Activated CD4-positive, alpha-beta T cell treated with anti-CD3 and anti-CD28 coated beads, Interleukin-2, amount 10 ng/mL, durations not matched to agents 24 days and 14 days (primary cell): ENCODE data around the gene RPRD1B. TPM values are rescaled to one million over a fixed set of nuclear protein-coding genes. Genes with fewer than 3 reads are reported as not detected.

Experiments used
- DNase-seq: peaks from one replicate; pipeline ENCODE4 v3.0.0; 2022
- H3K27ac Mint-ChIP-seq: one replicate; pipeline ENCODE4 v1.8.0; 2022; ENCODE audit warnings: mild to moderate bottlenecking, mixed read lengths
- H3K27me3 Mint-ChIP-seq: one replicate; pipeline ENCODE4 v1.8.0; 2022; ENCODE audit warnings: mixed read lengths
- H3K36me3 Mint-ChIP-seq: one replicate; pipeline ENCODE4 v1.8.0; 2022; ENCODE audit warnings: low read depth, mild to moderate bottlenecking, mixed read lengths
- H3K4me1 Mint-ChIP-seq: one replicate; pipeline ENCODE4 v1.8.0; 2021; ENCODE audit warnings: mixed read lengths
- H3K4me3 Mint-ChIP-seq: one replicate; pipeline ENCODE4 v1.8.0; 2022; ENCODE audit warnings: mild to moderate bottlenecking, moderate library complexity, mixed read lengths
- H3K9me3 Mint-ChIP-seq: one replicate; pipeline ENCODE4 v1.8.0; 2021; ENCODE audit warnings: mixed read lengths
- intact Hi-C: fragments of 100-400 bp; cut with micrococcal nuclease; formaldehyde crosslinking; loops from one replicate; pipeline ENCODE4 v1.15.1; 2023
- total RNA-seq: library from RNA; stranded (reverse); gene quantifications from 2 replicates; pipeline ENCODE4 v1.2.3, GENCODE V29; 2022

Gene RPRD1B
- total RNA-seq, 1 donor from 2014 or later, result 49.8 TPM

- Mint-ChIP-seq H3K4me3 (no peak overlapping the region), H3K4me1 (peaks cover 8% of the 10 kb centered on the region), H3K36me3 (no peaks in the 10 kb centered on the region), H3K27ac (no peak overlapping the region), H3K27me3 (no peaks in the 10 kb centered on the region), H3K9me3 (no peaks in the 10 kb centered on the region)
- intact Hi-C loops, result no loop called here
- DNase-seq, result no peak
These were observed 92.8 kb downstream of the RPRD1B start for GRCh38 chr20:38126146-38126921.

GRCh38 chr20:38126932-38127621, 93.5 kb downstream of the RPRD1B start:
- no peaks in the 10 kb centered on the region for H3K27me3 Mint-ChIP-seq
- H3K27ac Mint-ChIP-seq, result no peak overlapping the region
- intact Hi-C loops, result no loop called here
- H3K4me3 Mint-ChIP-seq, result no peak overlapping the region
- peaks cover 8% of the 10 kb centered on the region for H3K4me1 Mint-ChIP-seq
- no peak for DNase-seq
- H3K36me3 Mint-ChIP-seq, result no peaks in the 10 kb centered on the region
- H3K9me3 Mint-ChIP-seq, result no peaks in the 10 kb centered on the region

- no peaks in the 10 kb centered on the region for H3K36me3 Mint-ChIP-seq
- H3K27me3 Mint-ChIP-seq, result no peaks in the 10 kb centered on the region
- DNase-seq, result no peak
- no peak overlapping the region for H3K4me3 Mint-ChIP-seq
- H3K4me1 Mint-ChIP-seq, result peaks cover 4% of the 10 kb centered on the region
- intact Hi-C loops, result no loop called here
- H3K27ac Mint-ChIP-seq, result no peak overlapping the region
- H3K9me3 Mint-ChIP-seq, result no peaks in the 10 kb centered on the region
These were observed 94.5 kb downstream of the RPRD1B start for GRCh38 chr20:38127920-38128528.

GRCh38 chr20:38128691-38129090, 95.1 kb downstream of the RPRD1B start:
- no peaks in the 10 kb centered on the region for H3K27me3 Mint-ChIP-seq
- no peak overlapping the region for H3K27ac Mint-ChIP-seq
- H3K36me3 Mint-ChIP-seq, result no peaks in the 10 kb centered on the region
- peaks cover under 1% of the 10 kb centered on the region for H3K4me1 Mint-ChIP-seq
- H3K4me3 Mint-ChIP-seq, result no peak overlapping the region
- no peaks in the 10 kb centered on the region for H3K9me3 Mint-ChIP-seq
- intact Hi-C loops, result no loop called here
- no peak for DNase-seq

GRCh38 chr20:38129248-38129865, 95.8 kb downstream of the RPRD1B start:
- no peak overlapping the region for H3K4me3 Mint-ChIP-seq

GRCh38 chr20:38129893-38130609, 96.5 kb downstream of the RPRD1B start:
- DNase-seq, result no peak
- H3K36me3 Mint-ChIP-seq, result no peaks in the 10 kb centered on the region
- no peak overlapping the region for H3K4me3 Mint-ChIP-seq
- no peaks in the 10 kb centered on the region for H3K9me3 Mint-ChIP-seq
- intact Hi-C loops, result no loop called here
- H3K27ac Mint-ChIP-seq, result no peak overlapping the region
- peaks cover 11% of the 10 kb centered on the region for H3K4me1 Mint-ChIP-seq
- no peaks in the 10 kb centered on the region for H3K27me3 Mint-ChIP-seq

More at GRCh38 chr20:38129248-38129865, 95.8 kb downstream of the RPRD1B start:
- peaks cover 5% of the 10 kb centered on the region for H3K4me1 Mint-ChIP-seq
- H3K27ac Mint-ChIP-seq, result no peak overlapping the region
- no peaks in the 10 kb centered on the region for H3K27me3 Mint-ChIP-seq
- intact Hi-C loops, result no loop called here
- no peaks in the 10 kb centered on the region for H3K9me3 Mint-ChIP-seq
- H3K36me3 Mint-ChIP-seq, result no peaks in the 10 kb centered on the region
- DNase-seq, result no peak

- H3K4me1 Mint-ChIP-seq, result peaks cover 15% of the 10 kb centered on the region
- H3K27ac Mint-ChIP-seq, result no peak overlapping the region
- H3K9me3 Mint-ChIP-seq, result no peaks in the 10 kb centered on the region
- no peak overlapping the region for H3K4me3 Mint-ChIP-seq
- no peak for DNase-seq
- H3K36me3 Mint-ChIP-seq, result no peaks in the 10 kb centered on the region
- H3K27me3 Mint-ChIP-seq, result no peaks in the 10 kb centered on the region
- intact Hi-C loops, result no loop called here
These were observed 97.4 kb downstream of the RPRD1B start for GRCh38 chr20:38130687-38131587.

- Mint-ChIP-seq H3K4me3 (no peak overlapping the region), H3K9me3 (no peaks in the 10 kb centered on the region), H3K4me1 (peaks cover 15% of the 10 kb centered on the region), H3K27ac (no peak overlapping the region), H3K36me3 (no peaks in the 10 kb centered on the region), H3K27me3 (no peaks in the 10 kb centered on the region)
- intact Hi-C loops, result no loop called here
- DNase-seq, result no peak
These were observed 98.1 kb downstream of the RPRD1B start for GRCh38 chr20:38131588-38132121.

GRCh38 chr20:38132156-38132909, 98.8 kb downstream of the RPRD1B start:
- Mint-ChIP-seq H3K27ac (no peak overlapping the region), H3K4me3 (no peak overlapping the region)
- DNase-seq, result no peak

GRCh38 chr20:38132910-38133501, 99.5 kb downstream of the RPRD1B start:
- Mint-ChIP-seq H3K27me3 (no peaks in the 10 kb centered on the region), H3K4me1 (peaks cover 15% of the 10 kb centered on the region), H3K36me3 (no peaks in the 10 kb centered on the region), H3K9me3 (no peaks in the 10 kb centered on the region), H3K4me3 (no peak overlapping the region), H3K27ac (no peak overlapping the region)
- intact Hi-C loops, result no loop called here
- no peak for DNase-seq

More at GRCh38 chr20:38132156-38132909, 98.8 kb downstream of the RPRD1B start:
- Mint-ChIP-seq H3K9me3 (no peaks in the 10 kb centered on the region), H3K36me3 (no peaks in the 10 kb centered on the region), H3K4me1 (peaks cover 15% of the 10 kb centered on the region), H3K27me3 (no peaks in the 10 kb centered on the region)
- intact Hi-C loops, result no loop called here

- Mint-ChIP-seq H3K27me3 (no peaks in the 10 kb centered on the region), H3K4me1 (peaks cover 15% of the 10 kb centered on the region), H3K4me3 (no peak overlapping the region), H3K27ac (no peak overlapping the region), H3K9me3 (no peaks in the 10 kb centered on the region), H3K36me3 (no peaks in the 10 kb centered on the region)
- DNase-seq, result no peak
- intact Hi-C loops, result no loop called here
These were observed 100.3 kb downstream of the RPRD1B start for GRCh38 chr20:38133680-38134426.
